ENCODE results near the gene HPCAL4. TPM values are rescaled to one million over a fixed set of nuclear protein-coding genes. Genes with fewer than 3 reads are reported as not detected.

Gene HPCAL4
- total and polyA plus RNA-seq, 9 of the 15 experiments (the other 6 are each of a cell fraction or from before 2014, with no cell fraction given) = 0.01 to 0.04 (median 0.04) TPM; not detected in 4

DNA sequence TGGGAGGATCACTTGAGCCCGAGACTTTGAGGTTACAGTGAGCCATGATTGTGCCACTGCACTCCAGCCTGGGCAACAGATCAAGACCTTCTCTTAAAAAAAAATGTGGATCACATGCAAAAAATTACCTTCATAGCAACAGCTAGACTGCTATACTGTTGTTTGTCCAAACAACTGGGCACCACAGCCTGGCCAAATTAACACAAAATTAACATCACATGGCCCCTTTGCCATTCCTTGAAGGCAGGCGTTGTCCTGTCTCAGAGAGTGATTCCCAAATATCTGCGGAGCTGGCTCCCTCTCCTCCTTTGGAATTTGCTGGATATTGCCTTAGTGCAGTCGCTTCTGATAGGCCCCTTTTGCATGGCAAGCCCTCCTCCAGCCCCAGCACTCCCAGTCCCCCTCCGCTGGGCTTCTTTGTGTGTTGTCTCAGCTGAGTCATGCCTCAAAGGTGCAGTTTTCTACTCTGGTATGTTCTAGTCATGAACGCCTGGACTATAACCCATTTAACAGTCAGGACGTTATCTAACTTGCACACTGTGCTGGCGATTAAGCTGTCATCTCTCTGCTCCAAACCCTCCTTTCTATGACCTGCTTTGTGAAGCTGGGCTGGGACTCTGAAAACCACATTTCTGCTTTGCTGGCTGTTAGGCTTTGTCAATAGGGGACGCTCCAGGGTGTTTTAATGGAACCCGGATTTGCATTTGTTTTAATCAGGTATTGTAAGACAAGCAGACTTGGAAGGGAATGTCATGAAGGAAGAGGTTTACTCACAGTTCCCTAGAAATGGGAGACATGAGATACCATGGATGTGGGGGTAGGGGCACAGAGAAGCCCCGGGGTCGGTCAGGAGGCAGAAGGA is 20.1 kb upstream of the HPCAL4 start (continued):
- TF ChIP-seq RNF2 (IDR thresholded peaks at IDR 0.05) (peak; percentile 90), ATF1 (CRISPR knock-in tag; IDR thresholded peaks at IDR 0.05) (no peak), ATF1 (tag; IDR thresholded peaks at IDR 0.05) (peak; percentile 71), SIX5 (IDR thresholded peaks at IDR 0.05; ENCODE audit: borderline replicate concordance in 1 of 2, insufficient read depth in 1 of 2, low read depth in 1 of 2, low read length in 2 of 2) (no peak), CUX1 (CRISPR knock-in tag; IDR thresholded peaks at IDR 0.05) (peak; percentile 54; the same call in 1 of the 2 replicates), MAFG (tag; conservative IDR thresholded peaks at IDR 0.05) (peak; percentile 94), ZNF561 (CRISPR knock-in tag; conservative IDR thresholded peaks at IDR 0.05) (no peak), POU5F1 (IDR thresholded peaks at IDR 0.05; ENCODE audit: borderline replicate concordance, low read depth, low read length, partially characterized antibody) (no peak), MCM5 (IDR thresholded peaks at IDR 0.05; ENCODE audit: low read depth) (no peak), ZNF184 (CRISPR knock-in tag; IDR thresholded peaks at IDR 0.05) (no peak), CREB1 (IDR thresholded peaks at IDR 0.05) (peak; percentile 70), CREB1 (CRISPR knock-in tag; IDR thresholded peaks at IDR 0.05) (peak; percentile 62; the same call in 1 of the 2 replicates), TCF7L2 (IDR thresholded peaks at IDR 0.05; ENCODE audit: low read depth, low read length) (no peak), NCOA2 (IDR thresholded peaks at IDR 0.05; ENCODE audit: partially characterized antibody in 2 of 2) (no peak), FOXJ3 (CRISPR knock-in tag; IDR thresholded peaks at IDR 0.05) (no peak), MAFK (IDR thresholded peaks at IDR 0.05; ENCODE audit: low read length) (peak; percentile 86), IRF9 (tag; IDR thresholded peaks at IDR 0.05) (0 out of 2 replicates have a peak, but pooled peaks have one; percentile 23), SRSF9 (IDR thresholded peaks at IDR 0.05; ENCODE audit: borderline replicate concordance, low read depth, low read length) (no peak)
- TF ChIP-seq, protein P1, sequence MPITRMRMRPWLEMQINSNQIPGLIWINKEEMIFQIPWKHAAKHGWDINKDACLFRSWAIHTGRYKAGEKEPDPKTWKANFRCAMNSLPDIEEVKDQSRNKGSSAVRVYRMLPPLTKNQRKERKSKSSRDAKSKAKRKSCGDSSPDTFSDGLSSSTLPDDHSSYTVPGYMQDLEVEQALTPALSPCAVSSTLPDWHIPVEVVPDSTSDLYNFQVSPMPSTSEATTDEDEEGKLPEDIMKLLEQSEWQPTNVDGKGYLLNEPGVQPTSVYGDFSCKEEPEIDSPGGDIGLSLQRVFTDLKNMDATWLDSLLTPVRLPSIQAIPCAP (CRISPR knock-in tag; IDR thresholded peaks at IDR 0.05; ENCODE audit: borderline replicate concordance) = no peak
- TF ChIP-seq, protein P2, sequence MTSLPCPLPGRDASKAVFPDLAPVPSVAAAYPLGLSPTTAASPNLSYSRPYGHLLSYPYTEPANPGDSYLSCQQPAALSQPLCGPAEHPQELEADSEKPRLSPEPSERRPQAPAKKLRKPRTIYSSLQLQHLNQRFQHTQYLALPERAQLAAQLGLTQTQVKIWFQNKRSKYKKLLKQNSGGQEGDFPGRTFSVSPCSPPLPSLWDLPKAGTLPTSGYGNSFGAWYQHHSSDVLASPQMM (CRISPR knock-in tag; IDR thresholded peaks at IDR 0.05) = no peak
